ENCODE data around the gene ERC1. TPM values are rescaled to one million over a fixed set of nuclear protein-coding genes. Genes with fewer than 3 reads are reported as not detected.

The ERC1 gene
- total and polyA plus RNA-seq, 2 donors (not counting 1 experiment from before 2014, with no cell fraction given) = 19.7 to 34.5 TPM

DNA sequence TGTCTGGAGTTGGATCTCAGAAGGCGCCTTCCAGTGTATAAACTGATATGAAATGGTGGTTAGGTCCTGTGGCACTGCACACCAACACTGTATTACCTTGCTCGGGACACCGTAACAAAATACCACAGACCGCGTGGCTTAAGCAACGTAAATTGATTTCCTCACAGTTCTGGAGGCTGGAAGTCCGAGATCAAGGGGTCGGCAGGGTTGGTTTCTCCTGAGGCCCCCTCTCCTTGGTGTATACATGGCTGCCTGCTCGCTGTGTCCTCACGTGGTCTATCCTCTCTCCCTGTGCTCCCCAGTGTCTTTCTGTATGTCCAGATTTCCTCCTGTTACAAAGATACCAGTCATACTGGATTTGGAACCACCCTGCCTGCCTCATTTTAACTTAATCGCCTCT is 475.0 kb downstream of the ERC1 start:
- TF ChIP-seq, protein P1, sequence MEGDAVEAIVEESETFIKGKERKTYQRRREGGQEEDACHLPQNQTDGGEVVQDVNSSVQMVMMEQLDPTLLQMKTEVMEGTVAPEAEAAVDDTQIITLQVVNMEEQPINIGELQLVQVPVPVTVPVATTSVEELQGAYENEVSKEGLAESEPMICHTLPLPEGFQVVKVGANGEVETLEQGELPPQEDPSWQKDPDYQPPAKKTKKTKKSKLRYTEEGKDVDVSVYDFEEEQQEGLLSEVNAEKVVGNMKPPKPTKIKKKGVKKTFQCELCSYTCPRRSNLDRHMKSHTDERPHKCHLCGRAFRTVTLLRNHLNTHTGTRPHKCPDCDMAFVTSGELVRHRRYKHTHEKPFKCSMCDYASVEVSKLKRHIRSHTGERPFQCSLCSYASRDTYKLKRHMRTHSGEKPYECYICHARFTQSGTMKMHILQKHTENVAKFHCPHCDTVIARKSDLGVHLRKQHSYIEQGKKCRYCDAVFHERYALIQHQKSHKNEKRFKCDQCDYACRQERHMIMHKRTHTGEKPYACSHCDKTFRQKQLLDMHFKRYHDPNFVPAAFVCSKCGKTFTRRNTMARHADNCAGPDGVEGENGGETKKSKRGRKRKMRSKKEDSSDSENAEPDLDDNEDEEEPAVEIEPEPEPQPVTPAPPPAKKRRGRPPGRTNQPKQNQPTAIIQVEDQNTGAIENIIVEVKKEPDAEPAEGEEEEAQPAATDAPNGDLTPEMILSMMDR (conservative IDR thresholded peaks at IDR 0.05 in 1 of 2, IDR thresholded peaks at IDR 0.05 in 1 of 2; ENCODE audit: low read depth in 1 of 2, low read length in 2 of 2) = no peak
- TF ChIP-seq EZH2 (IDR thresholded peaks at IDR 0.05; ENCODE audit: low read length, missing control alignments) = no peak
- Histone ChIP-seq H3K9ac (ENCODE audit: insufficient read depth, low read length) (no peak overlapping the region), H2AFZ (ENCODE audit: low read length) (no peak overlapping the region), H3K9me3 (ENCODE audit: control insufficient read depth, insufficient read depth, low read depth, low read length) (no peaks in the 10 kb centered on the region), H4K20me1 (ENCODE audit: control insufficient read depth, extremely low read depth, insufficient read depth, low read length) (no peaks in the 10 kb centered on the region), H3K4me2 (ENCODE audit: extremely low read depth, insufficient read depth, low read length) (no peak overlapping the region), H3K36me3 (ENCODE audit: control insufficient read depth, insufficient read depth, low read length) (no peaks in the 10 kb centered on the region), H3K4me3 (replicated peaks in 1 of 4; ENCODE audit: control extremely low read depth in 1 of 4, insufficient read depth in 1 of 4, low read depth in 3 of 4, low read length in 4 of 4) (no peak overlapping the region), H3K79me2 (ENCODE audit: control insufficient read depth, insufficient read depth, low read length) (no peaks in the 10 kb centered on the region), H3K27ac (ENCODE audit: insufficient read depth, low read length) (no peak overlapping the region), H3K4me1 (ENCODE audit: control insufficient read depth, extremely low read depth, insufficient read depth, low read length) (peaks cover 6% of the 10 kb centered on the region), H3K27me3 (ENCODE audit: control insufficient read depth, insufficient read depth, low read length) (no peaks in the 10 kb centered on the region)
- no peak for DNase-seq (ENCODE audit: low read depth in 2 of 2)

DNA sequence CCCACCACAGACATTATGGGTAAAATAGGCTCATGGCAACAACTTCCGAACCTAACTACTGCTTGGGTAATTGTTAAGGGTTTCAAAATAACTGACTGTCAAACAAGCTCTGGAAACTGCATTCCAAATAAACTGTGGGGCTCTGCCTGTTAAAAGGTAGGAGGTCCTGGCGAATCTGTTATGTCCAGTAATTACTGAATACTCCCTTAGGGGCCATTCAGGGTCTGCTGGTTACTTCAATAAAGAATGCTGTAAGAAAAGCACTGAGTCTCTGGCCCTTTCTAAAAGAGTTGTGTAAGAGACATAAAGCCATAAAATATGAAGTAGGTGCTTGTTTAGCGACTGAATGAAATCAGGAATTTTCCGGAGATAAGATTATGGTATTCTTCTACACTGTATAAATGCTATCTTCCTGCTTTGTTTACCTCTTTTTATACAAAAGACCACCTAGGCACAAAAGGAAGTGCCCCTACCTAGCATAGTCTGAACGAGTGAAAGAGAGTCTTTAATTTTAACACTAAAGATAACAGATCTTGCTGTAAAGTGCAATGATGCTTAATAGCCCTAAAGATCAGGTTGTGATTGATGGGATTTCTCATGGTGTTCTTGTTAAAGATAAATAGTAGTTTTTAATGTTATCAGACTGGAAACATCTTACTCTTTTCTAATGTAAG is 475.6 kb downstream of the ERC1 start:
- no peak for DNase-seq (ENCODE audit: low read depth in 2 of 2)
- no peaks in the 10 kb centered on the region for H3K79me2 ChIP-seq (ENCODE audit: control insufficient read depth, insufficient read depth, low read length)
- no peak overlapping the region for H3K9ac ChIP-seq (ENCODE audit: insufficient read depth, low read length)
- no peaks in the 10 kb centered on the region for H3K9me3 ChIP-seq (ENCODE audit: control insufficient read depth, insufficient read depth, low read depth, low read length)
- no peaks in the 10 kb centered on the region for H3K27me3 ChIP-seq (ENCODE audit: control insufficient read depth, insufficient read depth, low read length)
- H4K20me1 ChIP-seq (ENCODE audit: control insufficient read depth, extremely low read depth, insufficient read depth, low read length) = no peaks in the 10 kb centered on the region
- no peak overlapping the region for H3K27ac ChIP-seq (ENCODE audit: insufficient read depth, low read length)
- no peak overlapping the region for H2AFZ ChIP-seq (ENCODE audit: low read length)
- no peaks in the 10 kb centered on the region for H3K36me3 ChIP-seq (ENCODE audit: control insufficient read depth, insufficient read depth, low read length)
- no peak overlapping the region for H3K4me3 ChIP-seq (replicated peaks in 1 of 4; ENCODE audit: control extremely low read depth in 1 of 4, insufficient read depth in 1 of 4, low read depth in 3 of 4, low read length in 4 of 4)
- TF ChIP-seq, protein P1 (conservative IDR thresholded peaks at IDR 0.05 in 1 of 2, IDR thresholded peaks at IDR 0.05 in 1 of 2; ENCODE audit: low read depth in 1 of 2, low read length in 2 of 2) = no peak
- TF ChIP-seq EZH2 (IDR thresholded peaks at IDR 0.05; ENCODE audit: low read length, missing control alignments) = no peak
- no peak overlapping the region for H3K4me2 ChIP-seq (ENCODE audit: extremely low read depth, insufficient read depth, low read length)
- H3K4me1 ChIP-seq (ENCODE audit: control insufficient read depth, extremely low read depth, insufficient read depth, low read length) = peaks cover 7% of the 10 kb centered on the region

DNA sequence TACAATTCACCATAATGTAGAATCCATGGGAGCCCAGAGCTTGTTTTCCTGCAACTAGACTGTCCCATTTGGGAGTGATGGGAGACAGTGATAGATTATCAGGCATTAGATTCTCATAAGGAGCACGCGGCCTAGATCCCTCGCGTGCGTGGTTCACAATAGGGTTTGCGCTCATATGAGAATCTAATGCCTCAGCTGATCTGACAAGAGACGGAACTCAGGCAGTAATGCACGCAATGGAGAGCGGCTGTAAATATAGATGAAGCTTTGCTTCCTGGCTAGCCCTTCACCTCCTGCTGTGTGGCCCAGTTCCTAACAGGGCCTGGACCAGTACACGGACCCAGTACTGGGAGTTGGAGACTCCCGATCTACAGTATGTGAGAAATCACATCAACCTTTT is 476.7 kb downstream of the ERC1 start:
- H3K27me3 ChIP-seq (ENCODE audit: control insufficient read depth, insufficient read depth, low read length) = no peaks in the 10 kb centered on the region
- H3K36me3 ChIP-seq (ENCODE audit: control insufficient read depth, insufficient read depth, low read length) = no peaks in the 10 kb centered on the region
- no peak overlapping the region for H2AFZ ChIP-seq (ENCODE audit: low read length)
- H3K27ac ChIP-seq (ENCODE audit: insufficient read depth, low read length) = no peak overlapping the region
- no peaks in the 10 kb centered on the region for H4K20me1 ChIP-seq (ENCODE audit: control insufficient read depth, extremely low read depth, insufficient read depth, low read length)
- no peaks in the 10 kb centered on the region for H3K79me2 ChIP-seq (ENCODE audit: control insufficient read depth, insufficient read depth, low read length)
- H3K9me3 ChIP-seq (ENCODE audit: control insufficient read depth, insufficient read depth, low read depth, low read length) = no peaks in the 10 kb centered on the region
- no peak overlapping the region for H3K9ac ChIP-seq (ENCODE audit: insufficient read depth, low read length)
- no peak overlapping the region for H3K4me2 ChIP-seq (ENCODE audit: extremely low read depth, insufficient read depth, low read length)
- DNase-seq (ENCODE audit: low read depth in 2 of 2) = no peak
- TF ChIP-seq, protein P1 (conservative IDR thresholded peaks at IDR 0.05 in 1 of 2, IDR thresholded peaks at IDR 0.05 in 1 of 2; ENCODE audit: low read depth in 1 of 2, low read length in 2 of 2) = no peak
- no peak for TF ChIP-seq EZH2 (IDR thresholded peaks at IDR 0.05; ENCODE audit: low read length, missing control alignments)
- H3K4me1 ChIP-seq (ENCODE audit: control insufficient read depth, extremely low read depth, insufficient read depth, low read length) = peaks cover 14% of the 10 kb centered on the region
- no peak overlapping the region for H3K4me3 ChIP-seq (replicated peaks in 1 of 4; ENCODE audit: control extremely low read depth in 1 of 4, insufficient read depth in 1 of 4, low read depth in 3 of 4, low read length in 4 of 4)
